Measurements from ENCODE around the gene ARHGEF4. TPM values are rescaled to one million over a fixed set of nuclear protein-coding genes. Genes with fewer than 3 reads are reported as not detected.

ARHGEF4 gene
- total RNA-seq, 1 experiment from 2014 or later = 20.0 TPM

- Histone ChIP-seq H3K27ac (no peak overlapping the region), H3K36me3 (ENCODE audit: low read depth) (no peaks in the 10 kb centered on the region), H3K27me3 (ENCODE audit: insufficient read depth, low read depth) (no peaks in the 10 kb centered on the region), H3F3A (ENCODE audit: insufficient read depth, low read depth) (no peaks in the 10 kb centered on the region), H3K4me1 (replicated peaks; ENCODE audit: insufficient read depth) (no peaks in the 10 kb centered on the region), H3K4me3 (no peak overlapping the region), H3K4me2 (no peak overlapping the region), H3K79me2 (ENCODE audit: low read depth) (no peaks in the 10 kb centered on the region), H3K9me2 (ENCODE audit: insufficient read depth) (no peaks in the 10 kb centered on the region), H2AFZ (no peak overlapping the region), H3K9me3 (ENCODE audit: insufficient read depth, low read depth) (no peaks in the 10 kb centered on the region), H4K20me1 (ENCODE audit: insufficient read depth) (no peaks in the 10 kb centered on the region)
- intact Hi-C loops (cut with micrococcal nuclease; ENCODE audit: unreplicated experiment) = loop anchor here (1.0 to 2.0 kb wide), 3 partner anchors 42 to 123 kb away; no protein-coding TSS in a partner anchor
- no TSS peak for BruUV-seq (replicated peaks)
- peak; percentile 61 to 71 for DNase-seq
- TF ChIP-seq CTCF (conservative IDR thresholded peaks at IDR 0.05) = peak; percentile 92
- no peak for TF ChIP-seq EZH2 (IDR thresholded peaks at IDR 0.05; ENCODE audit: low read depth)
- ChIA-PET POLR2A (ENCODE audit: unreplicated experiment) (interaction anchor here (0.6 kb wide), 1 partner anchor 173 kb away, joined by 9 read pairs; the partner anchor contains the start of gene FAM168B), CTCF (interaction anchor here (0.5 to 0.9 kb wide), 3 partner anchors 9 to 123 kb away, joined by 4 to 11 read pairs (median 4); no protein-coding TSS in a partner anchor)
Measured at GRCh38 chr2:130920415-130921163, 83.9 kb downstream of the ARHGEF4 start.

GRCh38 chr2:130921164-130921476, 84.4 kb downstream of the ARHGEF4 start:
- no peak overlapping the region for H3K4me2 ChIP-seq
- no peaks in the 10 kb centered on the region for H3K27me3 ChIP-seq (ENCODE audit: insufficient read depth, low read depth)
- intact Hi-C loops (cut with micrococcal nuclease; ENCODE audit: unreplicated experiment) = loop anchor here (2.0 kb wide), 1 partner anchor 42 kb away; no protein-coding TSS in a partner anchor
- H3K4me1 ChIP-seq (replicated peaks; ENCODE audit: insufficient read depth) = no peaks in the 10 kb centered on the region
- TF ChIP-seq CTCF (conservative IDR thresholded peaks at IDR 0.05) (no peak), EZH2 (IDR thresholded peaks at IDR 0.05; ENCODE audit: low read depth) (no peak)
- no TSS peak for BruUV-seq (replicated peaks)
- H4K20me1 ChIP-seq (ENCODE audit: insufficient read depth) = no peaks in the 10 kb centered on the region
- H3K27ac ChIP-seq = no peak overlapping the region
- H3K4me3 ChIP-seq = no peak overlapping the region
- DNase-seq = no peak
- H3K36me3 ChIP-seq (ENCODE audit: low read depth) = no peaks in the 10 kb centered on the region
- CTCF ChIA-PET = interaction anchor here (0.9 kb wide), 1 partner anchor 124 kb away, joined by 4 read pairs; no protein-coding TSS in a partner anchor
- no peak overlapping the region for H2AFZ ChIP-seq
- H3K9me2 ChIP-seq (ENCODE audit: insufficient read depth) = no peaks in the 10 kb centered on the region
- no peaks in the 10 kb centered on the region for H3F3A ChIP-seq (ENCODE audit: insufficient read depth, low read depth)
- H3K79me2 ChIP-seq (ENCODE audit: low read depth) = no peaks in the 10 kb centered on the region
- POLR2A ChIA-PET (ENCODE audit: unreplicated experiment) = no interaction called here
- H3K9me3 ChIP-seq (ENCODE audit: insufficient read depth, low read depth) = no peaks in the 10 kb centered on the region

- Histone ChIP-seq H3K4me2 (no peak overlapping the region), H3K27ac (no peak overlapping the region), H2AFZ (no peak overlapping the region), H3K4me3 (no peak overlapping the region), H3K9me2 (ENCODE audit: insufficient read depth) (no peaks in the 10 kb centered on the region), H3F3A (ENCODE audit: insufficient read depth, low read depth) (no peaks in the 10 kb centered on the region), H3K27me3 (ENCODE audit: insufficient read depth, low read depth) (no peaks in the 10 kb centered on the region), H3K9me3 (ENCODE audit: insufficient read depth, low read depth) (no peaks in the 10 kb centered on the region), H3K4me1 (replicated peaks; ENCODE audit: insufficient read depth) (no peaks in the 10 kb centered on the region), H4K20me1 (ENCODE audit: insufficient read depth) (no peaks in the 10 kb centered on the region), H3K79me2 (ENCODE audit: low read depth) (no peaks in the 10 kb centered on the region), H3K36me3 (ENCODE audit: low read depth) (no peaks in the 10 kb centered on the region)
- DNase-seq = no peak
- CTCF ChIA-PET = no interaction called here
- intact Hi-C loops (cut with micrococcal nuclease; ENCODE audit: unreplicated experiment) = no loop called here
- TF ChIP-seq EZH2 (IDR thresholded peaks at IDR 0.05; ENCODE audit: low read depth) (no peak), CTCF (conservative IDR thresholded peaks at IDR 0.05) (no peak)
- POLR2A ChIA-PET (ENCODE audit: unreplicated experiment) = no interaction called here
- BruUV-seq (replicated peaks) = no TSS peak
Measured at GRCh38 chr2:130922417-130922816, 85.7 kb downstream of the ARHGEF4 start.
